BJ (cell line): ENCODE data around the gene TMPRSS2. TPM values are rescaled to one million over a fixed set of nuclear protein-coding genes. Genes with fewer than 3 reads are reported as not detected.

Source experiments
- CTCF ChIA-PET: fragments of 350-600 bp; formaldehyde crosslinking; extraction: SDS; loops from one replicate; lab custom pipeline; 2021; ENCODE audit warnings: antibody characterized with exemption, inconsistent platforms; lab: Yijun Ruan, JAX
- POLR2A ChIA-PET: fragments of 300-600 bp; sonication (Branson Sonifier 250); formaldehyde crosslinking; extraction: SDS; loops from one replicate; lab custom pipeline; 2021; ENCODE audit warnings: antibody characterized with exemption; lab: Charles Lee
- DNase-seq: peaks from one replicate; pipeline ENCODE4 v3.0.0-alpha.2; 2011; ENCODE audit warnings: low read depth
- H3K27me3 ChIP-seq: 2 replicates; pipeline ENCODE4 v1.6.0; 2011; ENCODE audit warnings: low read length; ENCODE audit not compliant: control insufficient read depth, insufficient read depth
- H3K36me3 ChIP-seq: 2 replicates; pipeline ENCODE4 v1.5.1; 2011; ENCODE audit warnings: low read length; ENCODE audit not compliant: control insufficient read depth, insufficient read depth
- H3K4me3 ChIP-seq: 2 replicates; pipeline ENCODE4 v1.5.1; 2011; ENCODE audit warnings: low read depth, mild to moderate bottlenecking, control low read depth, low read length
- polyA plus RNA-seq: library from polyadenylated mRNA; depleted of rRNA; stranded (reverse); fragments of >200 nt; gene quantifications from 2 replicates; pipeline ENCODE4 v1.2.3, GENCODE V29; 2011
- TF ChIP-seq, protein P1 (sequence below): IDR thresholded peaks from 2 replicates; pipeline ENCODE4 v1.5.1; 2011; ENCODE audit warnings: low read depth, mild to moderate bottlenecking, control low read depth, inconsistent platforms, low read length, moderate library complexity; ENCODE audit not compliant: insufficient read depth

TMPRSS2 gene
- polyA plus RNA-seq, 1 experiment, result not detected

DNA sequence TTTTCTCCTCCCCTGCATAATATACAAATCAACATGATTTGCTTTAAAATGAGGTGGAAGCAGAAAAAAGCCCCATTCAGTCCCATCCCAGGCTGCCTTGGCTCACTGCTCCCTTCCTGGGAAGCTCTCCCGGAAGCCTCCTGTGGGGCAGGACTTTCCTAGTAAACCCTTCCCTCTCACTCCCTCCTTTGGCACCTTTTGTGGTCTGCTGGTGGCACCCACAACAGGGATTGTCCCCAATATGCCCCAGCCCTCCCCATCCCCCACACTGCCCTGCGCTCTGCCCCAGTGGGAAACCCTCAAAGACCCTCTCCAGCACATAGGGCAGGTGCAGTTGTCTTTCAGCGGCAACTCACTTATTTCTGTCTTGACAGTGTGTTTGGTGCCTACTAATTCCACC is 1.8 kb upstream of the TMPRSS2 start:
- no peak for DNase-seq
- TF ChIP-seq, protein P1, sequence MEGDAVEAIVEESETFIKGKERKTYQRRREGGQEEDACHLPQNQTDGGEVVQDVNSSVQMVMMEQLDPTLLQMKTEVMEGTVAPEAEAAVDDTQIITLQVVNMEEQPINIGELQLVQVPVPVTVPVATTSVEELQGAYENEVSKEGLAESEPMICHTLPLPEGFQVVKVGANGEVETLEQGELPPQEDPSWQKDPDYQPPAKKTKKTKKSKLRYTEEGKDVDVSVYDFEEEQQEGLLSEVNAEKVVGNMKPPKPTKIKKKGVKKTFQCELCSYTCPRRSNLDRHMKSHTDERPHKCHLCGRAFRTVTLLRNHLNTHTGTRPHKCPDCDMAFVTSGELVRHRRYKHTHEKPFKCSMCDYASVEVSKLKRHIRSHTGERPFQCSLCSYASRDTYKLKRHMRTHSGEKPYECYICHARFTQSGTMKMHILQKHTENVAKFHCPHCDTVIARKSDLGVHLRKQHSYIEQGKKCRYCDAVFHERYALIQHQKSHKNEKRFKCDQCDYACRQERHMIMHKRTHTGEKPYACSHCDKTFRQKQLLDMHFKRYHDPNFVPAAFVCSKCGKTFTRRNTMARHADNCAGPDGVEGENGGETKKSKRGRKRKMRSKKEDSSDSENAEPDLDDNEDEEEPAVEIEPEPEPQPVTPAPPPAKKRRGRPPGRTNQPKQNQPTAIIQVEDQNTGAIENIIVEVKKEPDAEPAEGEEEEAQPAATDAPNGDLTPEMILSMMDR, result no peak
- H3K4me3 ChIP-seq, result no peak overlapping the region
- ChIA-PET POLR2A (no interaction called here), CTCF (no interaction called here)
- no peaks in the 10 kb centered on the region for H3K36me3 ChIP-seq
- peaks cover 26% of the 10 kb centered on the region for H3K27me3 ChIP-seq

GRCh38 chr21:41509145-41509496 is 1.2 kb upstream of the TMPRSS2 start:
- Histone ChIP-seq H3K36me3 (no peaks in the 10 kb centered on the region), H3K4me3 (no peak overlapping the region), H3K27me3 (peaks cover 26% of the 10 kb centered on the region)
- POLR2A ChIA-PET, result no interaction called here
- CTCF ChIA-PET, result no interaction called here
- no peak for DNase-seq
- TF ChIP-seq, protein P1, result no peak

- POLR2A ChIA-PET, result no interaction called here
Observed at GRCh38 chr21:41508415-41509144, 622 bp upstream of the TMPRSS2 start.

DNA sequence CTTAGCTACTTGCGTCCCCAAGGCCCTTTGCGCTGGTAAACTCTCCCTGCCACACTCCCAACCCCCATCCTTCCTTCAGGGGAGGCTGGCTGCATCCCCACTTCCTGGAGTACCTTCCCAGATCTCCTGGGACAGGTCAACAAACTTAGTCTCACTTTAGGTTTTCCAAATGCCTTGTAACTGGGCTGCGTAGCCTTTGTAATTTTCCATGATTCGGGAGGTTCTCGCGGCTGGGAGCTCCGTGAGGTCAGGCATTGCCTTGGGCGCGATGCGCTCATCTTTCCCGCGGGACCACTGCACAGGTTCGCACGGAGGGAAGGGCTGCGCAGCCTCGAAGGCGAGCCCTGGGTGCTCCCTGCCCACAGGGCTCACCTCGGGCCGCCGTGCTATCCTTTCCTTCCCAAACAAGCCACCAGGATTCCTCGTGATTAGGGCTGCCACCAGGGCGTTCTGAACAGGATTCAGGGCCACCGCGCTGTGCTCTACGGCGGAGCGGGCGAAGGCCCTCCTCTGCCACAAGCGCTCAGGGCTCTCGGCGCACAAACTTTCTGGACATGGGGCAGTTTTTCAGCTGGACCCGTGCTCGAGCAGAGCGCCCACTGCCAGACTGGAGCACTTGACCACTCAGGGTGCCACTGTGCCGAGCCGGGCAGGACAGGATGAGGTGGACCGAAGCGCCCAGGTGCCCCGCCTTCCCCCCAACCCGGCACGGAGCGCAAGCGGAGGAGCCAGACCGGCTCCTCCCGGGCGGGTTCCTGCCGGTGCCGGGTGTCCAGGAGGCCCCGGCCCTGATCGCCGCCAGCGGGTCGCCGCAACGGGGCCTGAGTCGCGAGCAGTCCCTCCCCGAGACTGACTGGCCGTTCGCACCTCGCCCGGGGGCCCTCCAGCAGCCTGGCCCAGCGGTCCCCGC is 1.1 kb downstream of the TMPRSS2 start:
- no peak overlapping the region for H3K4me3 ChIP-seq
- ChIA-PET CTCF (no interaction called here), POLR2A (no interaction called here)
- peaks cover 29% of the 10 kb centered on the region for H3K27me3 ChIP-seq
- DNase-seq, result no peak
- no peaks in the 10 kb centered on the region for H3K36me3 ChIP-seq
- TF ChIP-seq, protein P1, result no peak

More at GRCh38 chr21:41508415-41509144, 622 bp upstream of the TMPRSS2 start:
- H3K36me3 ChIP-seq, result no peaks in the 10 kb centered on the region
- CTCF ChIA-PET, result no interaction called here
- DNase-seq, result no peak
- H3K27me3 ChIP-seq, result peaks cover 29% of the 10 kb centered on the region
- H3K4me3 ChIP-seq, result no peak overlapping the region
- TF ChIP-seq, protein P1, result no peak

GRCh38 chr21:41506005-41506594 is 1.9 kb downstream of the TMPRSS2 start:
- peaks cover 29% of the 10 kb centered on the region for H3K27me3 ChIP-seq
- POLR2A ChIA-PET, result no interaction called here
- DNase-seq, result no peak
- no peak overlapping the region for H3K4me3 ChIP-seq
- TF ChIP-seq, protein P1, result no peak
- H3K36me3 ChIP-seq, result no peaks in the 10 kb centered on the region
- CTCF ChIA-PET, result no interaction called here
